ENCODE results near the gene PRKG1. TPM values are rescaled to one million over a fixed set of nuclear protein-coding genes. Genes with fewer than 3 reads are reported as not detected.

The PRKG1 gene
- total RNA-seq, 1 experiment from 2014 or later = 10.4 TPM

DNA sequence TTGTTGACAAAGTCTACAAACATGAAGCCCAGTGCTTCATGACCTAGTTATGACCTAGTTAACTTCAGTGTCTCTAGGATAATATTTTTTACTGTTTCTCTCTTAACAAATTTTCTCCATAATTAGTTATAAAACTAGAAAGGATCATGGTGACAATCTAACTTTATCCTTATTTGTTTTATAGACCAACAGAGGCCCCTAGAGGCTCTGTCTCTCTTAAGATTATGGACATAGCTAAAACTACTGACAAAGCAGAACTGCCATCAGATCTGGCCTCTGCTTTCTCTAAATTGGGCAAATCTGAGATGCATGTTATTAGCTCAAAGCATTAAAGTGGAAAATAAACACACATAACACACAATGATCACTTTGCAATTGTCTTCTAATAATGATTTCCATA, 449.2 kb downstream of the PRKG1 start:
- Histone ChIP-seq H3K23me2 (ENCODE audit: insufficient read length, low read depth, low read length, poor library complexity, severe bottlenecking) (no peaks in the 10 kb centered on the region), H2BK120ac (ENCODE audit: low read depth, low read length, poor library complexity, severe bottlenecking) (no peak overlapping the region), H2AFZ (ENCODE audit: low read length) (no peak overlapping the region), H4K20me1 (ENCODE audit: control insufficient read depth, insufficient read depth, insufficient read length) (no peaks in the 10 kb centered on the region), H4K91ac (ENCODE audit: insufficient read length, low read depth, low read length) (no peak overlapping the region), H2AK5ac (ENCODE audit: insufficient read length, low read length) (no peak overlapping the region), H4K5ac (ENCODE audit: insufficient read length, low read depth, low read length) (no peak overlapping the region), H4K8ac (replicated peaks; ENCODE audit: insufficient read length, low read depth, low read length) (no peak overlapping the region), H3K56ac (ENCODE audit: insufficient read length, low read depth, low read length) (no peak overlapping the region), H3K79me2 (ENCODE audit: insufficient read depth, low read length) (no peaks in the 10 kb centered on the region), H3K4ac (ENCODE audit: low read depth, low read length) (no peak overlapping the region), H3K9ac (ENCODE audit: extremely low read depth, insufficient read length, low read length) (no peak overlapping the region), H3K9me3 (ENCODE audit: control insufficient read depth, low read depth, low read length) (no peaks in the 10 kb centered on the region), H3K27me3 (ENCODE audit: insufficient read depth, low read length) (no peaks in the 10 kb centered on the region), H2BK12ac (ENCODE audit: insufficient read length, low read depth, low read length) (no peak overlapping the region), H3K18ac (ENCODE audit: insufficient read length, low read depth, low read length) (no peak overlapping the region), H3K4me2 (ENCODE audit: insufficient read depth, insufficient read length, low read length) (no peak overlapping the region), H3T11ph (ENCODE audit: low read length) (no peak overlapping the region), H3K27ac (ENCODE audit: insufficient read length, low read depth, low read length) (no peak overlapping the region), H3K4me1 (ENCODE audit: insufficient read depth, low read length) (no peaks in the 10 kb centered on the region), H3K79me1 (ENCODE audit: insufficient read depth, low read depth, low read length, poor library complexity, severe bottlenecking) (no peaks in the 10 kb centered on the region), H2BK15ac (ENCODE audit: low read depth, low read length) (no peak overlapping the region), H2BK5ac (ENCODE audit: insufficient read length, low read length) (no peak overlapping the region), H3K23ac (ENCODE audit: insufficient read length, low read depth, low read length) (no peak overlapping the region), H3K14ac (ENCODE audit: insufficient read depth, low read length) (no peak overlapping the region), H2BK20ac (ENCODE audit: low read depth, low read length, poor library complexity, severe bottlenecking) (no peak overlapping the region)
- Mint-ChIP-seq H3K27me3 (ENCODE audit: low read depth) (no peaks in the 10 kb centered on the region), H3K4me1 (peaks cover 8 to 13% of the 10 kb centered on the region in 2 experiments), H3K9me3 (no peaks in the 10 kb centered on the region), H3K4me3 (no peak overlapping the region), H3K27ac (no peak overlapping the region), H3K36me3 (ENCODE audit: insufficient read depth in 1 of 3, low read depth in 3 of 3) (0 out of 7 replicates have a peak, but pooled peaks cover 0 to under 1% (median 0%) of the 10 kb centered on the region in 3 experiments)
- no peak for DNase-seq
- TF ChIP-seq, protein P1, sequence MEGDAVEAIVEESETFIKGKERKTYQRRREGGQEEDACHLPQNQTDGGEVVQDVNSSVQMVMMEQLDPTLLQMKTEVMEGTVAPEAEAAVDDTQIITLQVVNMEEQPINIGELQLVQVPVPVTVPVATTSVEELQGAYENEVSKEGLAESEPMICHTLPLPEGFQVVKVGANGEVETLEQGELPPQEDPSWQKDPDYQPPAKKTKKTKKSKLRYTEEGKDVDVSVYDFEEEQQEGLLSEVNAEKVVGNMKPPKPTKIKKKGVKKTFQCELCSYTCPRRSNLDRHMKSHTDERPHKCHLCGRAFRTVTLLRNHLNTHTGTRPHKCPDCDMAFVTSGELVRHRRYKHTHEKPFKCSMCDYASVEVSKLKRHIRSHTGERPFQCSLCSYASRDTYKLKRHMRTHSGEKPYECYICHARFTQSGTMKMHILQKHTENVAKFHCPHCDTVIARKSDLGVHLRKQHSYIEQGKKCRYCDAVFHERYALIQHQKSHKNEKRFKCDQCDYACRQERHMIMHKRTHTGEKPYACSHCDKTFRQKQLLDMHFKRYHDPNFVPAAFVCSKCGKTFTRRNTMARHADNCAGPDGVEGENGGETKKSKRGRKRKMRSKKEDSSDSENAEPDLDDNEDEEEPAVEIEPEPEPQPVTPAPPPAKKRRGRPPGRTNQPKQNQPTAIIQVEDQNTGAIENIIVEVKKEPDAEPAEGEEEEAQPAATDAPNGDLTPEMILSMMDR (conservative IDR thresholded peaks at IDR 0.05) = no peak

Measured in H9 (cell line).